Bronchial epithelial cell (primary cell): Measurements from ENCODE around the gene SNF8. TPM values are rescaled to one million over a fixed set of nuclear protein-coding genes. Genes with fewer than 3 reads are reported as not detected.
A peak's percentile ranks its signal among the peaks of the same experiment; 100 is the strongest.

Source experiments
- DNase-seq: peaks from one replicate; pipeline ENCODE4 v3.0.0-alpha.2; 2010; ENCODE audit warnings: low read depth
- FAIRE-seq: peaks from 2 replicates; lab custom pipeline; 2011; peaks lifted over from hg19 to GRCh38; lab: Jason Lieb, UNC
- H3K27me3 ChIP-seq: 2 replicates; pipeline ENCODE4 v1.5.1; 2011; ENCODE audit warnings: low read length; ENCODE audit not compliant: control insufficient read depth, insufficient read depth
- H3K36me3 ChIP-seq: 2 replicates; pipeline ENCODE4 v1.5.1; 2011; ENCODE audit warnings: low read length; ENCODE audit not compliant: control insufficient read depth, insufficient read depth
- H3K4me3 ChIP-seq: 2 replicates; pipeline ENCODE4 v1.5.1; 2011; ENCODE audit warnings: mild to moderate bottlenecking, low read depth, low read length, control low read depth
- total RNA-seq: library from RNA; depleted of rRNA; stranded (reverse); fragments of >200 nt; gene quantifications from 2 replicates; pipeline ENCODE4 v1.2.1, GENCODE V29; 2014
- TF ChIP-seq, protein P1 (sequence below): IDR thresholded peaks from 2 replicates; pipeline ENCODE4 v1.5.1; 2011; ENCODE audit warnings: mild to moderate bottlenecking, moderate library complexity, low read length, control low read depth, inconsistent platforms; ENCODE audit not compliant: insufficient read depth, severe bottlenecking

The SNF8 gene
- total RNA-seq, 1 donor from 2014 or later: 77.7 TPM

DNA sequence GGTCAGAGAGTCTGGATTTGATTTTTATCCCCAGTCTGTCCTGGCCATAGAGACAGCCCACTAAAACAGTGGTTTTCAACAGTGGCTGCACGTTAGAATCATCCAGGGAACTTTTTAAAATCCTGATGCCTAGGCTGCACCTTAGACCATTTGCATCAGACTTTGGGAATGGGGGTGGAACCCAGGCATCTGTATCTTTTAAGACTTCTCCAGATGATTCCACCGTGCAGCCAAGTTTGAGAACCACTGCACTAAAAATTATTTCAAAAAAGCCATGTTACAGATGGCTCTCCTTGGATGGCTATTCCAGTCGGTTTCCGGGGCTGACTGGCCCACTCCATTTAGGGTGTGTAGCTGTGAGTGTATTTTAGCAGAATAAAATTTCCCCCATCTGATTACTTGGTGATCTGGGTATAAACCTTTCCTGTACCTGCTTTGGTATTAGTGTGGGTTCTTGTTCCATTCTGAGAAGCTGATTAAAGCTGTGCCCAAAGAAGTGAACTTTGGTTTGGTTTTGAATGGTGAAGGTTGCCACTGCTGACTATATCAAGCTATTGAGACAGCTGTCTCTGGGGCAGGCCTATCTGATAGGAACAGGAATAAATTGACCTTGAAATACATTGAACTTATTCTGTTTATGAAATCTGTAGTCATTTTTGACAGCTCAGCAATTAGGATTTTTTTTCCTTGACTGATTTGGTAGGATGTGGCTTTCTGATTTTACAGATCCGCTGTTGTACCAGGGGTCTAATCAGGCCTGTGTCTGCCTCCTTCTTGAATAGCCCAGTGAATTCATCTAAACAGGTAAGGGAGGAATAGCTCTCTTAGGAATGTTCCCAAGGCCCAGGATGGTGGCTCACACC is 50.8 kb downstream of the SNF8 start:
- Histone ChIP-seq H3K27me3 (no peaks in the 10 kb centered on the region), H3K36me3 (peaks cover 11% of the 10 kb centered on the region), H3K4me3 (peak overlapping the region; percentile 99)
- FAIRE-seq (no peak), DNase-seq (no peak)
- TF ChIP-seq, protein P1, sequence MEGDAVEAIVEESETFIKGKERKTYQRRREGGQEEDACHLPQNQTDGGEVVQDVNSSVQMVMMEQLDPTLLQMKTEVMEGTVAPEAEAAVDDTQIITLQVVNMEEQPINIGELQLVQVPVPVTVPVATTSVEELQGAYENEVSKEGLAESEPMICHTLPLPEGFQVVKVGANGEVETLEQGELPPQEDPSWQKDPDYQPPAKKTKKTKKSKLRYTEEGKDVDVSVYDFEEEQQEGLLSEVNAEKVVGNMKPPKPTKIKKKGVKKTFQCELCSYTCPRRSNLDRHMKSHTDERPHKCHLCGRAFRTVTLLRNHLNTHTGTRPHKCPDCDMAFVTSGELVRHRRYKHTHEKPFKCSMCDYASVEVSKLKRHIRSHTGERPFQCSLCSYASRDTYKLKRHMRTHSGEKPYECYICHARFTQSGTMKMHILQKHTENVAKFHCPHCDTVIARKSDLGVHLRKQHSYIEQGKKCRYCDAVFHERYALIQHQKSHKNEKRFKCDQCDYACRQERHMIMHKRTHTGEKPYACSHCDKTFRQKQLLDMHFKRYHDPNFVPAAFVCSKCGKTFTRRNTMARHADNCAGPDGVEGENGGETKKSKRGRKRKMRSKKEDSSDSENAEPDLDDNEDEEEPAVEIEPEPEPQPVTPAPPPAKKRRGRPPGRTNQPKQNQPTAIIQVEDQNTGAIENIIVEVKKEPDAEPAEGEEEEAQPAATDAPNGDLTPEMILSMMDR: no peak

DNA sequence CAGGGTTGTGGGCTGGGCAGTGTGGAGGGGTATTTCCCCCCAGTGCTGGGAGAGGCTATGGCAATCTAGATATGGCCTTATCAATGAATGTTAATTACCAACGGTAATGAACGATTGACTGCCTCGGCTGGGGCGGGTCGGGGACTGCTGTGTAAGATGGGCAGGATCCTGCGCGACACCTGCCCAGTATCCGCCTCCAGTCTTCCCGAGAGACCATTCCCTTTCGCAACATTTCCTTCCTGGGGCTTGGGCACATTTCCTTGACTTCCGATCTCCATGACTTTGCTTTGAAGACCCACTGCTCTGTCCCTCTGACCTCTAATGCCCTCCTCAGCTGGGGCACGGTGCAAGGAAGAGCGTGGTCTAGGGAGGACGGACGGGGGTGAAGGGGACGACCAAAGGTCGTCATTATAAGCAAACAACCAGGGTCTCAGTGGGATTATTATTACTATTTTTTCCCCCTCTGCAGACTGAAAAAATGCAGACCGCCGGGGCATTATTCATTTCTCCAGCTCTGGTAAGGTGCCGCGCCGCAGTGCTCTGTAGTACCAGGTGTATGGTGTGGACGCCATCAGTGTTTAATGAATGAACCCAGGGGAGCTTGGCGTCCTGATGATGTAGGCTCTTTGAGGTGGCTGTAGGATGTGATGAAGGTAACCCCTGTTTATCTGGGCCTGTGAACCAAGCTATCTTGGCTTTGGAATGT is 51.5 kb downstream of the SNF8 start:
- no peak for FAIRE-seq
- no peaks in the 10 kb centered on the region for H3K27me3 ChIP-seq
- DNase-seq: no peak
- peak overlapping the region; percentile 99 for H3K4me3 ChIP-seq
- peaks cover 11% of the 10 kb centered on the region for H3K36me3 ChIP-seq
- TF ChIP-seq, protein P1: no peak

DNA sequence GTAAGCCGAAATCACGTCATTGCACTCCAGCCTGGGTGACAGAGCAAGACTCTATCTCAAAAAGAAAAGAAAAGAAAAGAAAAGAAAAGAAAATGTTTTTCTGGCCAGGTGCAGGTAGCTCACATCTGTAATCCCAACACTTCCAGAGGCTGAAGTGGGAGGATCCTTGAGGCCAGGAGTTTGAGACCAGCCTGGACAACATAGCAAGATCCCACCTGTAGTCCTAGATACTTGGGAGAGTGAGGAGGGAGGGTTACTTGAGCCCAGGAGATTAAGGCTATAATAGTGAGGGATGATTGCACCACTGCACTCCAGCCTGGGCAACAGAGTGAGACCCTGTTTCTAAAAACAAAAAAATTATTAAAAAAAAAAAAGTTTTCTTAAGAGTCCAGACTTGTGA is 54.6 kb downstream of the SNF8 start:
- Histone ChIP-seq H3K27me3 (no peaks in the 10 kb centered on the region), H3K36me3 (peaks cover 5% of the 10 kb centered on the region), H3K4me3 (no peak overlapping the region)
- FAIRE-seq: no peak
- DNase-seq: no peak
- TF ChIP-seq, protein P1: no peak

DNA sequence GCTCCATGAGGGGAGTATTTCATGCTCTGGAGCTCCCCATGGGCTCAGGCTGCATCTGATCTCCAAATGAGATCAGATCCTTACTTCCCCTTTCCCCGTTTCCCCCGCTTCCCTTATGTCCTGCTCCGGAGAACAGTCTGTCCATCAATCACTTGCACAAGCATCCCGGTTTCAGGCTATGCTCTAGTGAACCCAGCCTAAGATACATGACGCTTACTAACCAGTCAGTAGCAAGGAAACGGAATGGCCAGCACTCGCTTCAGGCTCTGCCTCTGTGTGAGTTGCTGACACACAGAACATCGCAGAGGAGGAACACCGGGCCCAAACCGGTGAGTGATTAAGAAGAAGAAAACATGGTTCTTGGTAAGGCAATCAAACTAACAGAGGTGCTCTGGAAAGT is 61.5 kb downstream of the SNF8 start:
- DNase-seq (no peak), FAIRE-seq (no peak)
- H3K27me3 ChIP-seq: no peaks in the 10 kb centered on the region
- TF ChIP-seq, protein P1: no peak
- H3K36me3 ChIP-seq: no peaks in the 10 kb centered on the region
- no peak overlapping the region for H3K4me3 ChIP-seq

DNA sequence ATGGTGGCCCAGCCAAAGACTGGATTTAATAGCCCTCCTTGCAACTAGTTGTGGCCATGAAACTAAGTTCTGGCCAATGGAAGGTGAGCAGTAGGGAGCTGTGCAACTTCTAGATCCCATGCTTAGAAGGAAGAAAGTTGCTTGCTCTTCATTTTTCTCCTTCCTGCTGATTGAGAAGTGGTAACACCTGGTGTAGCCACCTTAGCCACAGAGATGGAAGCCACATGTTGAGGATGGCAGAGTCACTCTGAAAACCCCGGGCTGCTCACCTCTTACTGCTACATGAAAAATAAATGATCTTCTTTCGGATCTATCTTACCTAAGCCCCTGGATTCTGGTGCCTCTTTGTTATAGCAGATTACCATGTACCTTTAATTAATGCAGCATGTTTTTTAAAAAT is 62.4 kb downstream of the SNF8 start:
- TF ChIP-seq, protein P1: no peak
- DNase-seq: no peak
- no peaks in the 10 kb centered on the region for H3K36me3 ChIP-seq
- H3K4me3 ChIP-seq: no peak overlapping the region
- H3K27me3 ChIP-seq: no peaks in the 10 kb centered on the region
- no peak for FAIRE-seq

Other genes with a start within 250 kb of the SNF8 start
- not detected in 2 replicates for gene PRAC1, start 222.3 kb downstream of the SNF8 start, total RNA-seq
- gene PRAC2, start 221.7 kb downstream of the SNF8 start, total RNA-seq: not detected in 2 replicates
- not detected in 2 replicates for gene HOXB13, start 216.1 kb downstream of the SNF8 start, total RNA-seq
- not detected in 2 replicates for gene TTLL6, start 127.6 kb downstream of the SNF8 start, total RNA-seq
- 30.3 and 60.3 TPM in 2 replicates for gene CALCOCO2, start 113.8 kb downstream of the SNF8 start, total RNA-seq
- 21.4 and 23.4 TPM in 2 replicates for gene ATP5MC1, start 52.1 kb downstream of the SNF8 start, total RNA-seq
- gene UBE2Z, start 36.4 kb downstream of the SNF8 start, total RNA-seq: 37.9 and 71.8 TPM in 2 replicates
- not detected in 2 replicates for gene GIP, start 23.8 kb upstream of the SNF8 start, total RNA-seq
- not detected in 2 replicates for gene IGF2BP1, start 52.5 kb upstream of the SNF8 start, total RNA-seq
- gene B4GALNT2, start 187.9 kb upstream of the SNF8 start, total RNA-seq: 4.2 and 7.2 TPM in 2 replicates